GM06990 (cell line): ENCODE measurements around the gene MAN1A1.
"Not testable (repeated sequence)": the region's sequence is repeated elsewhere in the genome, so short reads cannot be mapped to it uniquely, and the experiment has no call there.

Source experiments
- DNase-seq: peaks from one replicate; pipeline ENCODE4 v3.0.0-alpha.2; 2011; ENCODE audit not compliant: insufficient read length; ENCODE audit errors: extremely low read depth
- H3K27me3 ChIP-seq: replicated peaks from 2 replicates; pipeline ENCODE4 v1.6.0; 2011; ENCODE audit warnings: low read length; ENCODE audit not compliant: control insufficient read depth, insufficient read depth
- H3K36me3 ChIP-seq: 2 replicates; pipeline ENCODE4 v1.5.1; 2011; ENCODE audit warnings: low read length; ENCODE audit not compliant: control insufficient read depth, insufficient read depth
- H3K4me3 ChIP-seq: replicated peaks from 2 replicates; pipeline ENCODE4 v1.5.1; 2011; ENCODE audit warnings: low read depth, mild to moderate bottlenecking, control low read depth, low read length
- CTCF ChIP-seq: IDR thresholded peaks from 2 replicates; pipeline ENCODE4 v1.5.1; 2011; ENCODE audit warnings: low read length, control low read depth, mild to moderate bottlenecking, inconsistent platforms; ENCODE audit not compliant: insufficient read depth, poor library complexity, severe bottlenecking

Gene MAN1A1

GRCh38 chr6:119297049-119297448 lies 52.5 kb downstream of the MAN1A1 start:
- no peak for DNase-seq
- TF ChIP-seq CTCF, result no peak
- Histone ChIP-seq H3K27me3 (no peaks in the 10 kb centered on the region), H3K36me3 (no peaks in the 10 kb centered on the region; the same call in 1 of the 2 replicates), H3K4me3 (no peak overlapping the region)

GRCh38 chr6:119296036-119297035 lies 53.2 kb downstream of the MAN1A1 start:
- no peak for DNase-seq
- H3K27me3 ChIP-seq, result no peaks in the 10 kb centered on the region
- TF ChIP-seq CTCF, result no peak
- H3K36me3 ChIP-seq, result no peaks in the 10 kb centered on the region
- H3K4me3 ChIP-seq, result no peak overlapping the region

- H3K36me3 ChIP-seq, result no peaks in the 10 kb centered on the region
- no peak for TF ChIP-seq CTCF
- DNase-seq, result no peak
Observed at GRCh38 chr6:119294984-119295383, 54.6 kb downstream of the MAN1A1 start.

GRCh38 chr6:119291060-119291459 lies 58.5 kb downstream of the MAN1A1 start:
- not testable (repeated sequence) for H3K36me3 ChIP-seq, H3K4me3 ChIP-seq, DNase-seq, H3K27me3 ChIP-seq

More at GRCh38 chr6:119294984-119295383, 54.6 kb downstream of the MAN1A1 start:
- no peaks in the 10 kb centered on the region for H3K27me3 ChIP-seq
- no peak overlapping the region for H3K4me3 ChIP-seq

- H3K36me3 ChIP-seq, result no peaks in the 10 kb centered on the region
- TF ChIP-seq CTCF, result no peak
- DNase-seq, result no peak
- no peak overlapping the region for H3K4me3 ChIP-seq
- H3K27me3 ChIP-seq, result no peaks in the 10 kb centered on the region
Observed at GRCh38 chr6:119290306-119290705, 59.3 kb downstream of the MAN1A1 start.

- H3K36me3 ChIP-seq, result no peaks in the 10 kb centered on the region
- H3K27me3 ChIP-seq, result no peaks in the 10 kb centered on the region
- TF ChIP-seq CTCF, result no peak
- DNase-seq, result no peak
- H3K4me3 ChIP-seq, result no peak overlapping the region
Observed at GRCh38 chr6:119289651-119290050, 59.9 kb downstream of the MAN1A1 start.
